ENCODE results near the gene ZNF763.
"Not testable (repeated sequence)": the region's sequence is repeated elsewhere in the genome, so short reads cannot be mapped to it uniquely, and the experiment has no call there.

The ZNF763 gene

DNA sequence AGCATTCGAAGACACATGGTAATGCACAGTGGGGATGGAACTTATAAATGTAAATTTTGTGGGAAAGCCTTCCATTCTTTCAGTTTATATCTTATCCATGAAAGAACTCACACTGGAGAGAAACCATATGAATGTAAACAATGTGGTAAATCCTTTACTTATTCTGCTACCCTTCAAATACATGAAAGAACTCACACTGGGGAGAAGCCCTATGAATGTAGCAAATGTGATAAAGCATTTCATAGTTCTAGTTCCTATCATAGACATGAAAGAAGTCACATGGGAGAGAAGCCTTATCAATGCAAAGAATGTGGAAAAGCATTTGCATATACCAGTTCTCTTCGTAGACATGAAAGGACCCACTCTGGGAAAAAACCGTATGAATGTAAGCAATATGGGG, 16.2 kb upstream of the ZNF763 start:
- Mint-ChIP-seq H3K27ac (no peak overlapping the region), H3K9me3 (peaks cover 21 to 44% of the 10 kb centered on the region in 2 donors), H3K4me3 (no peak overlapping the region), H3K27me3 (no peaks in the 10 kb centered on the region), H3K36me3 (peaks cover 82 to 91% of the 10 kb centered on the region in 2 donors), H3K4me1 (no peaks in the 10 kb centered on the region)
- ATAC-seq (replicated peaks) (no peak), DNase-seq (no peak)

- Mint-ChIP-seq H3K27me3 (no peaks in the 10 kb centered on the region), H3K27ac (peak overlapping the region; percentile 79), H3K36me3 (peaks cover 77 to 89% of the 10 kb centered on the region in 2 donors), H3K4me1 (no peaks in the 10 kb centered on the region), H3K4me3 (no peak overlapping the region), H3K9me3 (peaks cover 21 to 40% of the 10 kb centered on the region in 2 donors)
- ATAC-seq (replicated peaks) (no peak), DNase-seq (no peak)
Measured at GRCh38 chr19:11949201-11949600, 15.6 kb upstream of the ZNF763 start.

GRCh38 chr19:11949614-11950080, 15.2 kb upstream of the ZNF763 start:
- H3K27me3 Mint-ChIP-seq; H3K4me1 Mint-ChIP-seq; H3K4me3 Mint-ChIP-seq; ATAC-seq (replicated peaks); DNase-seq: not testable (repeated sequence)
- H3K27ac Mint-ChIP-seq: peak overlapping the region; percentile 79
- peaks cover 21 to 38% of the 10 kb centered on the region in 2 donors for H3K9me3 Mint-ChIP-seq
- peaks cover 73 to 84% of the 10 kb centered on the region in 2 donors for H3K36me3 Mint-ChIP-seq

DNA sequence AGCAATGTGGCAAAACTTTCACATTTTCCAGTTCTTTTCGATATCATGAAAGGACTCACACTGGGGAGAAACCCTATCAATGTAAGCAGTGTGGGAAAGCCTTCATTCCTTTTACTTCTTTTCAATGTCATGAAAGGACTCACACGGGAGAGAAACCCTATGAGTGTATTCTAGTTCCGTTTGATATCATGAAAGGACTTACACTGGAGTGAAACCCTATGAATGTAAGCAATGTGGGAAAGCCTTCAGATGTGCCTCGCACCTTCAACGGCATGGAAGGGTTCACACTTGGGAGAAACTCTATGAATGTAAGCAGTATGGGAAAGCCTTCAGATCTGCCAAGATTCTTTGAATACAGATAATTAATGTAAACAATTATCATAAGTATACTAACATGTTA, 14.5 kb upstream of the ZNF763 start:
- Mint-ChIP-seq H3K4me1 (no peaks in the 10 kb centered on the region), H3K27me3 (no peaks in the 10 kb centered on the region), H3K27ac (no peak overlapping the region), H3K9me3 (peaks cover 21 to 36% of the 10 kb centered on the region in 2 donors), H3K4me3 (no peak overlapping the region), H3K36me3 (peaks cover 69 to 80% of the 10 kb centered on the region in 2 donors)
- DNase-seq: no peak
- no peak for ATAC-seq (replicated peaks)

- peak; percentile 44 for ATAC-seq (replicated peaks)
- peaks cover 4 to 15% of the 10 kb centered on the region in 2 donors for H3K36me3 Mint-ChIP-seq
- H3K4me1 Mint-ChIP-seq: peaks cover 27 to 38% of the 10 kb centered on the region in 2 donors
- peak overlapping the region; percentile 88 for H3K27ac Mint-ChIP-seq
- H3K27me3 Mint-ChIP-seq: no peaks in the 10 kb centered on the region
- H3K4me3 Mint-ChIP-seq: peak overlapping the region; percentile 91 to 94
- no peaks in the 10 kb centered on the region for H3K9me3 Mint-ChIP-seq
- peak; percentile 61 for DNase-seq
Measured at GRCh38 chr19:11963566-11964355, 1.1 kb upstream of the ZNF763 start.

GRCh38 chr19:11964496-11964857, 363 bp upstream of the ZNF763 start:
- Mint-ChIP-seq H3K4me1 (peaks cover 27 to 38% of the 10 kb centered on the region in 2 donors), H3K36me3 (peaks cover 3 to 13% of the 10 kb centered on the region in 2 donors), H3K27me3 (no peaks in the 10 kb centered on the region), H3K4me3 (peak overlapping the region; percentile 91 to 94), H3K9me3 (no peaks in the 10 kb centered on the region), H3K27ac (peak overlapping the region; percentile 95)
- ATAC-seq (replicated peaks) (no peak), DNase-seq (no peak)

DNA sequence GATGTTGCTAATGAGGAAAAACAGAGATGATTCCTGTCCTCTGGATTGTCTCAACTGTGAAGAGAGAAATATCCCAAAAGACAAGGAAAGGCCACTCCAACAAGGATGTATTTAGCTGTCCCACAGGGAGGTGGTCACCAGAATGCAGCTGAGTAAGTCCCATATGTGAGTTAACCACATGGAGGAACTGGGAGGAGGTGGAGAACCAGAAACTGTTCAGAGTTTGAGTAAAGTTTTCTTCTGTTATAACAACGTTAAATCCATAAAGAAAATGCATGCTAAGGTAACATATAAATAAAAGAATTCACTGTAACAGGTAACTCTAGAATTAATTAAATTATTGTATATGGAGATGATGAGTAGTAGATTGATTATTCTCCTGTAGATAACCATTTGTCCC, 5.3 kb downstream of the ZNF763 start:
- DNase-seq (no peak), ATAC-seq (replicated peaks) (no peak)
- H3K36me3 Mint-ChIP-seq: peaks cover 8 to 21% of the 10 kb centered on the region in 2 donors
- no peak overlapping the region for H3K27ac Mint-ChIP-seq
- peaks cover 0 to 4% of the 10 kb centered on the region in 2 donors for H3K9me3 Mint-ChIP-seq
- no peaks in the 10 kb centered on the region for H3K27me3 Mint-ChIP-seq
- H3K4me3 Mint-ChIP-seq: no peak overlapping the region
- H3K4me1 Mint-ChIP-seq: peaks cover 27 to 28% of the 10 kb centered on the region in 2 donors

- DNase-seq (no peak), ATAC-seq (replicated peaks) (no peak)
- Mint-ChIP-seq H3K4me1 (peaks cover 20 to 21% of the 10 kb centered on the region in 2 donors), H3K27me3 (no peaks in the 10 kb centered on the region), H3K4me3 (no peak overlapping the region), H3K9me3 (peaks cover 0 to 4% of the 10 kb centered on the region in 2 donors), H3K36me3 (peaks cover 12 to 21% of the 10 kb centered on the region in 2 donors), H3K27ac (no peak overlapping the region)
Measured at GRCh38 chr19:11971041-11971440, 6.2 kb downstream of the ZNF763 start.

- DNase-seq: no peak
- H3K4me1 Mint-ChIP-seq: peaks cover 14 to 16% of the 10 kb centered on the region in 2 donors
- no peak overlapping the region for H3K27ac Mint-ChIP-seq
- ATAC-seq (replicated peaks): no peak
- H3K36me3 Mint-ChIP-seq: peaks cover 28 to 39% of the 10 kb centered on the region in 2 donors
- no peaks in the 10 kb centered on the region for H3K27me3 Mint-ChIP-seq
- H3K4me3 Mint-ChIP-seq: no peak overlapping the region
- H3K9me3 Mint-ChIP-seq: peaks cover 4 to 6% of the 10 kb centered on the region in 2 donors
Measured at GRCh38 chr19:11973019-11973810, 8.4 kb downstream of the ZNF763 start.

GRCh38 chr19:11978492-11979100, 13.8 kb downstream of the ZNF763 start:
- Mint-ChIP-seq H3K36me3 (peaks cover 42 to 49% of the 10 kb centered on the region in 2 donors), H3K4me1 (peaks cover 0 to 7% of the 10 kb centered on the region in 2 donors), H3K27me3 (no peaks in the 10 kb centered on the region), H3K9me3 (peaks cover 21 to 23% of the 10 kb centered on the region in 2 donors), H3K27ac (no peak overlapping the region), H3K4me3 (no peak overlapping the region)
- ATAC-seq (replicated peaks) (no peak), DNase-seq (no peak)

- no peak overlapping the region for H3K27ac Mint-ChIP-seq
- ATAC-seq (replicated peaks): no peak
- peaks cover 42 to 45% of the 10 kb centered on the region in 2 donors for H3K36me3 Mint-ChIP-seq
- peaks cover 0 to 7% of the 10 kb centered on the region in 2 donors for H3K4me1 Mint-ChIP-seq
- peaks cover 17 to 23% of the 10 kb centered on the region in 2 donors for H3K9me3 Mint-ChIP-seq
- H3K4me3 Mint-ChIP-seq: no peak overlapping the region
- DNase-seq: no peak
- H3K27me3 Mint-ChIP-seq: no peaks in the 10 kb centered on the region
Measured at GRCh38 chr19:11979527-11979926, 14.7 kb downstream of the ZNF763 start.

GRCh38 chr19:11982526-11982925, 17.7 kb downstream of the ZNF763 start:
- ATAC-seq (replicated peaks): no peak
- no peak for DNase-seq
- peaks cover 28 to 30% of the 10 kb centered on the region in 2 donors for H3K36me3 Mint-ChIP-seq
- no peaks in the 10 kb centered on the region for H3K27me3 Mint-ChIP-seq
- no peak overlapping the region for H3K4me3 Mint-ChIP-seq
- peaks cover 4 to 17% of the 10 kb centered on the region in 2 donors for H3K4me1 Mint-ChIP-seq
- H3K27ac Mint-ChIP-seq: no peak overlapping the region
- H3K9me3 Mint-ChIP-seq: peaks cover 17 to 21% of the 10 kb centered on the region in 2 donors

DNA sequence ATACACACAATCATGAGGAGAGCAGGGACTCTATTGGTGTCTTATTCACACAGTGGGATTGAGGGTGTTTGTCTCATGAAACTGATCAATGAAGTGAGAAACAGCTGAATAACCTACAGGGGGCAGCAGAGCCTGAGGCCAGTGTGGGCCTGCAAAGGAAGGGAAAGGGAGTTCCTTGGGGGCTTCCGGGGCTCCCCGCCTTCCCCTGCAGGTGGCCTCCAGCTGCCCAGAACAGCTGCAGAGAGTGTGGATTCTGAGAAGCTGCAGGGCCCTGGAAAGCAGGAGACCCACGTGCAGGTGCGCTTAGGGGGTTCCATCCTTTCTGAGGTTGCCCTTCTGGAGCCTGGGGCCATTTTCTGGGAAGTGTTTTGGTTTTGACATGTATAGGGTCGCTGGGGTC, 20.1 kb downstream of the ZNF763 start:
- no peak for ATAC-seq (replicated peaks)
- H3K4me1 Mint-ChIP-seq: peaks cover 6 to 26% of the 10 kb centered on the region in 2 donors
- H3K9me3 Mint-ChIP-seq: peaks cover 4 to 7% of the 10 kb centered on the region in 2 donors
- DNase-seq: peak; percentile 12
- no peaks in the 10 kb centered on the region for H3K27me3 Mint-ChIP-seq
- H3K36me3 Mint-ChIP-seq: peaks cover 5 to 8% of the 10 kb centered on the region in 2 donors
- no peak overlapping the region for H3K27ac Mint-ChIP-seq
- no peak overlapping the region for H3K4me3 Mint-ChIP-seq

DNA sequence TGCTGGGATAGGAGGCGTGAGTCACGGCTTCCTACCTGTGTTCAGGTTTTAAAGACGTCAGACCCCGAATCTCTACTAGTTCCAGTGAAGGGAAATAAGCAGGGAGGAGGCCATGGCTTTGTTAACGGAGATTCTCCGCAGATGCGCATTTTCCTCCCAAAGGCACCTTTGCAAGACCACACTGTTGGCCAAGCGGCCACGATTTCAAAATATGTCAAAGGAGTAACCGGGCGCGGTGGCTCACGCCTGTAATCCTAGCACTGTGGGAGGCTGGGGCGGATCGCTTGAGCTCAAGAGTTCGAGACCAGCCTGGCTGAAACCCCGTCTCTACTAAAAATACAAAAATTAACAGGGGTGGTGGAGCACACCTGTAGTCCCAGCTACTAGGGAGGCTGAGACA, 21.9 kb downstream of the ZNF763 start:
- H3K27ac Mint-ChIP-seq: no peak overlapping the region
- ATAC-seq (replicated peaks) (no peak), DNase-seq (no peak)
- H3K36me3 Mint-ChIP-seq: peaks cover 5 to 13% of the 10 kb centered on the region in 2 donors
- no peaks in the 10 kb centered on the region for H3K27me3 Mint-ChIP-seq
- peak overlapping the region in 1 of 2 donors; percentile 100 for H3K4me3 Mint-ChIP-seq
- peaks cover 14 to 31% of the 10 kb centered on the region in 2 donors for H3K4me1 Mint-ChIP-seq
- peaks cover 0 to 3% of the 10 kb centered on the region in 2 donors for H3K9me3 Mint-ChIP-seq
